Cardiac fibroblast (primary cell): ENCODE measurements around the gene KCTD12.

ENCODE experiments used
- DNase-seq, 2 donors: peaks; one replicate each; pipeline versions ENCODE4 v3.0.0 to v3.0.0-alpha.2; 2010; ENCODE audit warnings: low read depth in 2 of 2
- H3K4me3 ChIP-seq, 2 donors: replicated peaks in 1 of 2; 1 replicate in 1 of 2; 2 replicates in 1 of 2; pipeline ENCODE4 v1.5.1; 2011; ENCODE audit warnings: low read depth in 2 of 2, low read length in 2 of 2, mild to moderate bottlenecking in 2 of 2, moderate library complexity in 1 of 2
- CTCF ChIP-seq: IDR thresholded peaks from one replicate; pipeline ENCODE4 v1.5.1; 2011; ENCODE audit warnings: low read depth, mild to moderate bottlenecking, low read length, inconsistent platforms

The KCTD12 gene

GRCh38 chr13:76873445-76873844 is 12.8 kb downstream of the KCTD12 start:
- no peak for TF ChIP-seq CTCF
- H3K4me3 ChIP-seq, result no peak overlapping the region
- no peak for DNase-seq

GRCh38 chr13:76872675-76873074 is 13.5 kb downstream of the KCTD12 start:
- no peak for TF ChIP-seq CTCF

GRCh38 chr13:76871432-76871831 is 14.8 kb downstream of the KCTD12 start:
- no peak for DNase-seq
- no peak for TF ChIP-seq CTCF

More at GRCh38 chr13:76872675-76873074, 13.5 kb downstream of the KCTD12 start:
- no peak overlapping the region for H3K4me3 ChIP-seq
- DNase-seq, result no peak

GRCh38 chr13:76868371-76868770 is 17.8 kb downstream of the KCTD12 start:
- no peak for TF ChIP-seq CTCF
- DNase-seq, result no peak
- no peak overlapping the region for H3K4me3 ChIP-seq

More at GRCh38 chr13:76871432-76871831, 14.8 kb downstream of the KCTD12 start:
- H3K4me3 ChIP-seq, result no peak overlapping the region

GRCh38 chr13:76865996-76866503 is 20.2 kb downstream of the KCTD12 start:
- no peak for TF ChIP-seq CTCF
- DNase-seq, result no peak
- H3K4me3 ChIP-seq, result no peak overlapping the region

GRCh38 chr13:76865109-76865508 is 21.1 kb downstream of the KCTD12 start:
- H3K4me3 ChIP-seq, result no peak overlapping the region
- TF ChIP-seq CTCF, result no peak
- DNase-seq, result no peak

- no peak overlapping the region for H3K4me3 ChIP-seq
- DNase-seq, result no peak
- TF ChIP-seq CTCF, result no peak
Measured at GRCh38 chr13:76864259-76864658, 21.9 kb downstream of the KCTD12 start.
